ENCODE results near the gene ZCCHC13.

DNA sequence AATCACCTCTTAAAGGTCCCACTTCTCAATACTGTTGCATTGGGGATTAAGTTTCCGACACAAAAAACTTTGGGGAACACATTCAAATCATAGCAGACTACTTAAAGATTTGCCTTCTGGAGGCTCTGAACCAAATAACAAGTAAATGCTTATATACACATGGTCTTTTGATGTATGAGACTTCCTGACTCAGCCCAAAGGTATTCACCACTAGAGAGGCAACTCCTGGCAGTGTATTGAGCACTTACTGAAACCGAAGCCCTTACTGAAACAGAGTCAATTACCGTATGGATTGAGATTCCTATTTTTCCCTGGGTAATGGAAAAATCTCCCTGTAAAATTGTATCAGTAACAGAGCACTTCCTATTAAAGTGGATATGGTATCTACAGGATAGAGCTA, 45.4 kb downstream of the ZCCHC13 start:
- TF ChIP-seq, protein P1, sequence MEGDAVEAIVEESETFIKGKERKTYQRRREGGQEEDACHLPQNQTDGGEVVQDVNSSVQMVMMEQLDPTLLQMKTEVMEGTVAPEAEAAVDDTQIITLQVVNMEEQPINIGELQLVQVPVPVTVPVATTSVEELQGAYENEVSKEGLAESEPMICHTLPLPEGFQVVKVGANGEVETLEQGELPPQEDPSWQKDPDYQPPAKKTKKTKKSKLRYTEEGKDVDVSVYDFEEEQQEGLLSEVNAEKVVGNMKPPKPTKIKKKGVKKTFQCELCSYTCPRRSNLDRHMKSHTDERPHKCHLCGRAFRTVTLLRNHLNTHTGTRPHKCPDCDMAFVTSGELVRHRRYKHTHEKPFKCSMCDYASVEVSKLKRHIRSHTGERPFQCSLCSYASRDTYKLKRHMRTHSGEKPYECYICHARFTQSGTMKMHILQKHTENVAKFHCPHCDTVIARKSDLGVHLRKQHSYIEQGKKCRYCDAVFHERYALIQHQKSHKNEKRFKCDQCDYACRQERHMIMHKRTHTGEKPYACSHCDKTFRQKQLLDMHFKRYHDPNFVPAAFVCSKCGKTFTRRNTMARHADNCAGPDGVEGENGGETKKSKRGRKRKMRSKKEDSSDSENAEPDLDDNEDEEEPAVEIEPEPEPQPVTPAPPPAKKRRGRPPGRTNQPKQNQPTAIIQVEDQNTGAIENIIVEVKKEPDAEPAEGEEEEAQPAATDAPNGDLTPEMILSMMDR (IDR thresholded peaks at IDR 0.05): no peak
- TF ChIP-seq POLR2AphosphoS5 (IDR thresholded peaks at IDR 0.05; ENCODE audit: insufficient read depth in 1 of 2, low read depth in 1 of 2): no peak
- TF ChIP-seq POLR2A (IDR thresholded peaks at IDR 0.05): no peak
